MV-4-11 (cell line): ENCODE data around the gene ABCF2.

ENCODE experiments used
- DNase-seq: peaks from one replicate; lab custom pipeline; 2025; lab: John Stamatoyannopoulos, UW

ABCF2 gene

GRCh38 chr7:151226875-151227782 is at the start of gene ABCF2:
Gene ABCF2 (minus strand): TSS chr7:151227205. CDS start chr7:151226458, 747 bp downstream.
- DNase-seq: peak; percentile 98

- no peak for DNase-seq
Observed at GRCh38 chr7:151275813-151276577, 49.0 kb upstream of the ABCF2 start.

GRCh38 chr7:151274936-151275812 is 48.2 kb upstream of the ABCF2 start:
- no peak for DNase-seq

- no peak for DNase-seq
Observed at GRCh38 chr7:151274396-151274795, 47.4 kb upstream of the ABCF2 start.

GRCh38 chr7:151273651-151274390 is 46.8 kb upstream of the ABCF2 start:
- no peak for DNase-seq

GRCh38 chr7:151272877-151273276 is 45.9 kb upstream of the ABCF2 start:
- no peak for DNase-seq

- no peak for DNase-seq
Observed at GRCh38 chr7:151272405-151272804, 45.4 kb upstream of the ABCF2 start.

GRCh38 chr7:151271699-151272355 is 44.8 kb upstream of the ABCF2 start:
- peak; percentile 98 for DNase-seq

- DNase-seq: no peak
Observed at GRCh38 chr7:151269511-151269910, 42.5 kb upstream of the ABCF2 start.

GRCh38 chr7:151265351-151265931 is 38.4 kb upstream of the ABCF2 start:
- no peak for DNase-seq

GRCh38 chr7:151264615-151265014 is 37.6 kb upstream of the ABCF2 start:
- no peak for DNase-seq

- DNase-seq: no peak
Observed at GRCh38 chr7:151261529-151261928, 34.5 kb upstream of the ABCF2 start.

GRCh38 chr7:151260883-151261282 is 33.9 kb upstream of the ABCF2 start:
- DNase-seq: no peak

GRCh38 chr7:151260471-151260870 is 33.5 kb upstream of the ABCF2 start:
- no peak for DNase-seq

GRCh38 chr7:151257990-151258389 is 31.0 kb upstream of the ABCF2 start:
- no peak for DNase-seq

GRCh38 chr7:151256410-151257045 is 29.5 kb upstream of the ABCF2 start:
- DNase-seq: no peak

GRCh38 chr7:151255390-151255789 is 28.4 kb upstream of the ABCF2 start:
- no peak for DNase-seq

GRCh38 chr7:151254851-151255250 is 27.8 kb upstream of the ABCF2 start:
- DNase-seq: no peak

- no peak for DNase-seq
Observed at GRCh38 chr7:151254316-151254715, 27.3 kb upstream of the ABCF2 start.
